ENCODE data around the gene FAM3D.
A peak's percentile ranks its signal among the peaks of the same experiment; 100 is the strongest.
"Not testable (repeated sequence)": the region's sequence is repeated elsewhere in the genome, so short reads cannot be mapped to it uniquely, and the experiment has no call there.

The FAM3D gene, protein sequence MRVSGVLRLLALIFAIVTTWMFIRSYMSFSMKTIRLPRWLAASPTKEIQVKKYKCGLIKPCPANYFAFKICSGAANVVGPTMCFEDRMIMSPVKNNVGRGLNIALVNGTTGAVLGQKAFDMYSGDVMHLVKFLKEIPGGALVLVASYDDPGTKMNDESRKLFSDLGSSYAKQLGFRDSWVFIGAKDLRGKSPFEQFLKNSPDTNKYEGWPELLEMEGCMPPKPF

DNA sequence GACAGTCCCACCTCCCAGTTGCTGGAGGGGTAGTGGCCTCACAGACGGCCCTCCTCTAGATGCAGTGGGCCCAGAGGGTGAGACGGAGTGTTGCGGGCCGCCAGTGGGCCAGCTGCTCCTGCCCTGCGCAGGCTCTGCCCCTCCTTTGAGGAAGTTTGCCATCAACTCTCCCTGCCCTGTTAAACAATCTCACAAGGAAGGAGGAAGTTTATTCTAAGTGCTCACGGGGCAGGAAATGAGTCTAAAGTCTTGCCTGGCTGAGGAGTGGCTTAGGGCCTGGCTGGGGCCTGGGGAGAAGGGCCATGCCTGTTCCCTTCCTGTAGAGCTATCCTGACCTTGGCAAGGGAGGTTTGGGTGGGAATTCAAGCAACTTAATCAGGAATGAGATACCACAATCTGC, at the start of gene FAM3D:
Gene FAM3D (minus strand): TSS at position 92 of the 400 bp plus-strand sequence. CDS start 11,211 bp downstream, outside the sequence.
- DNase-seq, result no peak

DNA sequence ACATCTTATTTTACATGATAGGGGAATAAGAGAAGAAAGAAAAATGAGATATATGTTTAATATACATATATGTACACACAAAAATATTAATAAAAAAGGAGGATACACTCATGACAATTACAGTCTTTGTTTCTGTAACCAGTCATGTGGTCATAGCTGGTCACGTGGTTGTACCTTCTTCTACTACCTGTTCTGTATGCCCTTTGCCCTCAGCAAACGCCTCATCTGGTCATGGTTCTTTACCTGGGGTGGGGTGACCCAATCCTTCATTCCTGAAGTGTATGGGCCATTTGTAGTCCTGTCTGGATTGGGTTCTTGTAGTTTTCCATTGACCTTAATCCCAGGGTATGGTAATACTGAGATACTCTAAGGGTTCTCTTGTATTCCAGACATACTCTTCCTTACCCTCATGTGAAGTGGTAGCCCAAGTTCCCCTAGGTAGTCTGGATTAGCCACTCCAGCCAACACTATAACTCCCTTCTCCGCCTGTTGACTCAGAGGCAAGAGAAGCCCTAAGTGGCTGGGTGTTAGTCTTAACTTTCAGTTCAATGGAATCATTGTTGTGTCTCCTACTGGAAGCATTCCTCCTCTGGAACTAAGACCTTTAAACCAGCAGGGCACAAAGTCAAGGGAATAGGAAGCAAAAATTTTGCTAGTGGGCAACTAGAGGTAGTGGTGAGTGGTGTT, 47.3 kb upstream of the FAM3D start:
- DNase-seq, result no peak

DNA sequence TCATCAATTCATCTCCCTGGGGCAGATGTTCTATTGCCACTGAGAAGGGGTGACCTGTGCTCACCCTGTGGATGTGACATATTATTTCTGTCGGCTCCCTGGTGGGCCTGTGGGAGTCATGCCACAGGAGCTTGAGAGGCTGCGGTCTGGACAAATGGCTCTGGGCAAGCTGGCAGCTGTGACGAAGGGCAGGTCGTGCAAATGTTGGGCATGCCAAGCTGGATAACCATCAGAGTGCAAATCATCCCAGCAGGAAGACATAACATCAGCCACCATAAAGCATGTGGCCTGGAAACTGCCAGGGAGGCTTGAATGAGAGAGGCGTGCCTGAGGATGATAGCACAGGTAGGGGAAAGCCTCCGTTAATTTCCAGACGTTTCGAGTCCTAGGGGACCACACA, 45.3 kb upstream of the FAM3D start:
- no peak for DNase-seq

DNA sequence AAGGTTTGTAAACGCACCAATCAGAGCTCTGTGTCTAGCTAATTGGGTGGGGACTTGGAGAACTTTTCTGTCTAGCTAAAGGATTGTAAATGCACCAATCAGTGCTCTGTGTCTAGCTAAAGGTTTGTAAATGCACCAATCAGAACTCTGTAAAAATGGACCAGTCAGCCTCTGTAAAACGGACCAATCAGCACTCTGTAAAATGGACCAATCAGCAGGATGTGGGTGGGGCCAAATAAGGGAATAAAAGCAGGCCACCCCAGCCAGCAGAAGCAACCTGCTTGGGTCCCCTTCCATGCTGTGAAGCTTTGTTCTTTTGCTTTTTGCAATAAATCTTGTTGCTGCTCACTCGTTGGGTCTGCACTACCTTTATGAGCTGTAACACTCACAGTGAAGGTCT, 42.4 kb upstream of the FAM3D start:
- DNase-seq, result not testable (repeated sequence)

DNA sequence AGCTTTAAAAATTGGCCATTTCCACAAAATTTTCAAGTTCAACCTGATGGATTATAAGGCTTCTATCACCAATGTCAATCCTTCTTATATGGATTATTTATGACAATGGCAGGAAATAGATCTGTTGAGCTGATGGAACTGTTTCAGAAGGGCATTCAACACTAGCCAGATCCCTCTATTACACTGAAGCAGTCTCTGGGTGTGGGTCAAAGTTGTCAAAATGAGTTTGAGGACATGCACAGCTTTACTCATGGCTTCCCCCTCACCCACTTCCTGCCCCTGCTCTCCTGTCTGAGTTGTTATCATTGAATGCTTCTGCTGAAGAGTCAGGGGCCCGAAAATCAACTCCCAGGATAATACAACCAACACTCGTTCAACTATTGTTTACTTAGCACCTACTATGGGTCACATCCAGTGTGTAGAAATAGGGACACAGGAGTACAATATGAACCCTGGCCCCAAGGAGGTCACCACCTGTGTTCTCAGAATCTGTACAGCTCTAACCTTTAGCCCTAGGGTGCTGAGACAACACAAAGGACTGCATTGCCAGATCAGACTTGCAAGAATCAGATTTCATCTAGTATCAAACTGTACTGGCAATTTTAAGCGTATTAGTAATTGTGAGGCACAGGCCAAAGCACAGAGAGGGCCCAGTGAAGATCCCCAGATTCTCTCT, 41.7 kb upstream of the FAM3D start:
- DNase-seq, result no peak

DNA sequence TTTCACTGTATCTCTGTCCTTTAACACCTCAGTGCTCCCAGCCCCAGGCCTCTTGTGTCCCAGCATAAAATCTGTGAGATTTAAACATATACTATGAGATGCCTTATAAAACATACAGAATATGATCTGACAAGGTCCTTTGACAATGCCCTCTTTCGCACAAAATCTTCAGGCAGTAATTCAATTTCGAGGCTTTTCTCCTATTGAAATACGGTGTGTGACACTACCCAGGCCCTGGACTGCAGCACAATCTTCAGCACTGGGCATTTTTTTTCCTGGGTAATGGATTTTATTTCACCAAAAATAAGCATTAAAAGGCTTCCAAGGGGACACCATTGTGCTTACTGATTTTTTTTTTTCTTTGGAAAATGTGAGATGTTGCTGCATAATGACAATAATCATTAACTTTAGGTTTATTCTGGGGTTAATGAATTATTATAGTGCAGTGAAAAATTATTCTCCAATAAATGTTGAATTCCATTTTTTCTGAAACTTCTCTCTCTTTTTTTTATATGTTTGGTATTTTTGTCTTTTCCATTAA, 40.9 kb upstream of the FAM3D start:
- no peak for DNase-seq

DNA sequence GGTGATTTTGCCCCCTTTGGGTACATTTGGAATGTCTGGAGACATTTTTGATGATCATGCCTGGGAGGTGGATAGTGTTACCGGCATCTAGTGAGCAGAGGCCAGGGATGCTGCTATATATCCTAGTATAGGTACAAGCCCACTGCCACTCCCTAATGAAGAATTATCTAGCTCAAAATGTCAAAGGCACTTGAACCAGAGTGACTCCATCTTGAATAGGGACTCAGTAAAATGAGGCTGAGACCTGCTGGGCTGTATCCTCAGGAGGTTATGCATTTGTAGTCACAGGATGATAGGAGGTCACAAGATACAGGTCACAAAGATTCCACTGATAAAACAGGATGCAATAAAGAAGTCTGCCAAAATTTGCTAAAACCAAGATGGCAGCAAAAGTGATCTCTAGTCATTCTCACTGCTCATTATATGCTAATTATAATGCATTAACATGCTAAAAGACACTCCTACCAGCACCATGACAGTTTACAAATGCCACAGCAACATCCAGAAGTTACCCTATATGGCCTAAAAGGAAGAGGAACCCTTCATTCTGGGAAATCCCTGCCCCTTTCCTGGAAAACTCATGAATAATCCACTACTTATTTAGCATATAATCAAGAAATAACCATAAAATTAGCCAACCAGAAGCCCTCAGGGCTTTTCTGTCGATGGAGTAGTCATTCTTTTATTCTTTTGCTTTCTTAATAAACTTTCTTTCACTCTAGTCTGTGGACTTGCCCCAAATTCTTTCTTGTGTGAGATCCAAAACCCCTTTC, 40.0 kb upstream of the FAM3D start:
- no peak for DNase-seq

DNA sequence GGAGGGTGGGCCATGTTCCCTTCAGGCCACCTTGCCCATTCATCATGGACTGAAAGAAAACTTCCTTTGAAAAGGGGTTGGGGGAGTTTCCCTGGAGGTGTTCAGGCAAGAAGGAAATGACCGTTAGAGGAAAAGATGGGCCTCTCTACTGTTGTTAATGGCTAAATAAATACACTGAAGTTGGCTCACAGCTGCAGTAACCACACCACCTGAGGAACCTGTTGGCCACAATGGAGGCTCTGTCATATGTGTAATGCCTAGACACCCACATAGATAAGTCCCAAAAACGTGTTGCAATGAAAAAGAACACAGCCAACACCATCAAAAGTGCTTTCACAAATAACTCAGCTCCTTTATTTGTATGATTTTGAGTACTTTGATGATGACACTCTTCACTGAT, 38.2 kb upstream of the FAM3D start:
- no peak for DNase-seq

DNA sequence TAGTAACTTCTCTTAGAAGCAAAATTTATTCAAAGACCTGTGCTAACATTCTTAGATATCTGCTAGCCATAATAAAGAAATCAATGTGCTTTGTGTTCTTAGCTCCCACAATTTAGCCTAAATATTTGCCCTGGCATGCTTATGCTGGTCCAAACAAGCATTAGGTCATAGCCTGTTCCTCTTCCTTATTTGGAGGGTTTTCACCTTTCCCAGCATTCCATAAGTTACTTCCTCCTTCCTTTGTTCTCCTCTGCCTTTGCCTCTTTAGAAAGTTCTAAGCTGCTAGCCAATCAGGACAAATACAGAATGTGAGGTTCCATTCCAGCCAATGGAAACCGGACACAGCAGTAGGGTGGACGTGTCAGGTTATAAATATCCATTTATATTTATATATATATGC, 37.7 kb upstream of the FAM3D start:
- not testable (repeated sequence) for DNase-seq

DNA sequence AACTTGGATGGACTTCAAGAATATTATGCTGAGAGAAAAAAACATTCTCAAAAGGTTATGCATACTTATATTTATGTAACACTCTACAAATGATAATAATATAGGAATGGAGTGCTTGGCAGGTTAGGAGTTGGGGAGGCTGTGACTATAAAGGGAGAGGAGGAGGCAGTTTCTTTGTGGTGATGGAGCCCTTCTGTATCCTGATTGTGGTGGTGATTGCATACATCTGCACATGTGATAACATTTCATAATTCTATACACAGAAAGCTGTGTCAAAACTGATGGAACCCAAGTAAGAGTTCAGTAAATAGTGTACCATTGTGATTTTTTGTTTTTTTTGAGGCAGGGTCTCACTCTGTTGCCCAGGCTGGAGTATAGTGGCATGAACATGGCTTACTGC, 31.7 kb upstream of the FAM3D start:
- no peak for DNase-seq

DNA sequence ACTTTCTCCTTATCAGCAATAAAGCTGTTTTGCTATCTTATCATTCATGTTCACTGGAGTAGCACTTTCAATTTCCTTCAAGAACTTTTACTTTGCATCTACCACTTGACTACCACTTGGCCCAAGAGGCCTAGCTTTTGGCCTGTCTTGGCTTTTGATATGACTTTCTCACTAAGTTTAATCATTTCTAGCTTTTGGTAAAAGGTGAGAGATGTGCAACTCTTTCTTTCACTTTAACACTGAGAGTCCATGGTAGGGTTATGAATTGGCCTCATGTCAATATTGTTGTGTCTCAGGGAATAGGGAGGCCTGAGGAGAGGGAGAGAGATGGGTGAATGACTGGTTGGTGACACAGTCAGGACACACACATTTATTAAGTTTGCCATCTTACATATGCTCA, 31.0 kb upstream of the FAM3D start:
- no peak for DNase-seq

DNA sequence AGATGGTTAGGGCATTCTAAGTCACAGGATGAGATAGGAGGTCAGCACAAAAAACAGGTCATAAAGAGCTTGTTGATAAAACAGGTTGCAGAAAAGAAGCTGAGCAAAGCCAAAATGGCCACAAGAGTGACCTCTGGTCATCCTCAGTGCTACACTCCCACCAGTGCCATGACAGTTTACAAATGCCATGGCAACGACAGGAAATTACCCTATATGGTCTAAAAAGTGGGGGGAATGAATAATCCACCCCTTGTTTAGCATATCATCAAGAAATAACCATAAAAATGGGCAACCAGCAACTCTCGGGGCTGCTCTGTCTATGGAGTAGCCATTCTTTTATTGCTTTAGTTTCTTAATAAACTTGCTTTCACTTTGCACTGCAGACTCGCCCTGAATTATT, 30.2 kb upstream of the FAM3D start:
- not testable (repeated sequence) for DNase-seq

DNA sequence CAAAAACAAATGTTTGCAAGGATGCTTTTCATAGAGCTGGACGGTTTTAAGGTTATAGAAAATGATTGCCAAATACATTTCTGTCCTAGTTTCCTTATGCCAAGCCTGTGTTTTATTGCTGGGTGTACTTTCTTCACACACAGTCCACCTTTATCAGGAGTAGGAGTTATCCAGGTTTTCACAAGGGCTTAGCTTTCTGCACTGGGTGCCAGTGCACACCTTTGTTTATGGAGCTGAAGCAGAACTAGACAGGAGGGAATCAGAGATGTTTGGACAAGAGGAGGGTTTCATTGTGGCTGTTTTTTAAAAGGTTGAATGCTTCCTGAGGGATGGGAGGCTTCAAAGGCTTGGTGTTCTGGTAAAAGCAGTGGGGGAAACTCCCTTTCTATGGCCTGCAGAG, 29.5 kb upstream of the FAM3D start:
- DNase-seq, result no peak

DNA sequence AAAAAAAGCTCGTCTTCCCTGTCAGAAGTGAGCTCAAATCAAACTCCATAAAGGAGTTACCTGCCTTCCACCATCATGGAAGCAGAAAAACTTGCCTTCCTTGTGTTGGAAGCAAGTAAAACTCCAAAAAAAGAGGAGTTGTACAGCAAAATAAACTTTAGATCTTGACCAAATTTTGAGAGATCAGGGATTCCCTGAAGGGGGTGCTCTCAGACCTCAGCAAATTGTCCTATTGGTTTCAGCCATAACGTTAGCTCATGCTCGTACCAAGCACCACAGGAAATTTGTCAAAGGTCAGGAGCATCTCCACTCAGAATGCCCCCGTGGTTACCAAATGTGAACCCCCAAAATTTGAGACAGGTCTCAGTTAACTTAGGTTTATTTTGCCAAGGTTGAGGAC, 28.7 kb upstream of the FAM3D start:
- DNase-seq, result not testable (repeated sequence)

DNA sequence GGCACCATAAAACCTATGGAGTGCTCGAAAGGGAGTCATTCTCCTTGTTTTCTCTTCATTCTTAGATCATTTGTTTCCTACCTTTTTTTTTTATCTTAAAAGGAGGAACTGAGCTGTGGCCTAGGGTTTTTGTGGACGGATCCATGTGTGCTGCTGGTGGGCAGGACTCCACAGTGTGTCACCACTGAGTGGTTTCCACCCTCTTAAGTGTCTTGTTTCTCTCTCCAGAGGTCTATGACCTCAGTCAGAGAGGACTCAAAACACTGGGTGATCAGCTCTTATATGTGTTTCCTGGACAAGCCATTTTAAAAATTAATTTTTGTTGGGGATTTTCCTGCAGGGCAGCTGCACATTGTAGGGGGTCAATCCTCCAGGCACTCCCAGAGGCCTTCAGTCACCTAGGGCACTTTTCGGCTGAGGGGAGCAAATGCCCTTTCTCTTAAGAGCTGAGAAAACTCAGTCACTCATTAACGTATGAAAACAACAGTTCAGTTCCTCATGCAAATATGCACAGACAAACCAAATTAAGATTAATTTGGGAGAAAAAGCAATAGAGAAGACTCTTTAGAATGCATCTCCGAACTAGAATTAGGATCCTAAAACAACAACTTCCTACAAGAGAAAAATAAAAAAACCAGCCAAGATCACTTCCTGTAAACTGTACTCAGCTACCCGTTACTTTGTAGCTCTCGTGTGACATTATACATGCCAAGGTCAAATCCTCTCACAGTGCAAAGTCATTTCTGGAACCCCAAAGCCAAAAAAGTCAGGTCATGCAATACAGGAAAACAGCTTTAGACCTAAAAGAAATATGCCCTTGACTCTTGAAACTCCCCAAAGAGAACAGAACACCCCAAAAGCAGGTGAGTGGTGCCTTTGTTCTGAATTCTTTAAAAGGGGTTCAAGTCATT, 27.6 kb upstream of the FAM3D start:
- DNase-seq, result no peak

DNA sequence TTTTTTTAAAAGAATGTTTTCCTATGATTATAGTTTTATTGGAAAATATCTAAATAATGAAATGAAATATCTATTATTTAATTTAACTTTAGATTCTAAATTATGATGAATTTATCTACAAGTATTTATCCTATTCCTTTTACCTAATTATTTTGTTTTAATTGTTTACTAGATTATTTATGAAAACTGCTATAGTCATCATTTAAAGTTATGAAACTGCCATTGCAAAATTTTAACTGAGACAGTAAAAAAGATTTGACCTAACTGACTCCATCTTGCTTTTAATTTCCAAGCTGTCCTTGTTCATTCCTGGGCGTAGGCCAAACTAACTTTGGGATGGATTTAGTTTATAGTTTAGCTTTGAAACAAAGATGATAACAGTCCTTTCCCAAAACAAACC, 25.9 kb upstream of the FAM3D start:
- DNase-seq, result no peak

DNA sequence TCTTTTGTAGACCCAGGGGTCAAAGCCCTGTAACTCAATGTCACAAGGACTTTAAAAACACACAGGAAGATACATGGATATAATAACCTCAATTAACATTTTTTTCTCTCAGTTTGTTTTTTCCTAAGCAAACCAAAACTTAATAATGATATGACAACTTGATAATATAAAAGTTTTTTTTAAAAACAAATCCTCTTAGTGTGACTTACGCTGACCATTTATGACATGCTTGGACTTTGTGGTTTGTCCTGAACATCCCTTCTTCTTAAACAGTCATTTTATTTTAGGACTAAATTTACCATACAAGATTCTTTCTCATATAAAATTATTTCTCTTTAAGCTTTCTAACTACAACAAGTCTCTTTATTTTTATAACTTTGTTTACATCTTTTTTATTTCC, 25.4 kb upstream of the FAM3D start:
- DNase-seq, result no peak

DNA sequence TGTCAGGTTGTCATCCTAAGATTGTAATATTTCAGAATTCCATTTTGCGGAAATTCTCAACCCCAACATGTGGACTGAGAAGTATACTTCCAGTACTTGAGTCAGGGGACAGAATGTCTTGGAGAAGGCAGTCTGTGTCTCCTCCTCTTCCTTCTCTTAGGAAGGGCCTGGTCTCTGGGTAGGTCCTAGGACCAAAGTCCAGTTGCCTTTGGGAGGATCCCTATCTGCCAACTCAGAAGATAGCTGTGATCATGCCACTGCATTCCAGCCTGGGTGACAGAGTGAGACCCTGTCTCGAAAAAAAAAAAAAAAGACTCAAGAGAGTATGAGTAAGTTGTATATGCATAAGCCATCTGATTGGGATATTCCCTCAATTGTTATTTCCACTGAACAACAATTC, 23.9 kb upstream of the FAM3D start:
- no peak for DNase-seq

DNA sequence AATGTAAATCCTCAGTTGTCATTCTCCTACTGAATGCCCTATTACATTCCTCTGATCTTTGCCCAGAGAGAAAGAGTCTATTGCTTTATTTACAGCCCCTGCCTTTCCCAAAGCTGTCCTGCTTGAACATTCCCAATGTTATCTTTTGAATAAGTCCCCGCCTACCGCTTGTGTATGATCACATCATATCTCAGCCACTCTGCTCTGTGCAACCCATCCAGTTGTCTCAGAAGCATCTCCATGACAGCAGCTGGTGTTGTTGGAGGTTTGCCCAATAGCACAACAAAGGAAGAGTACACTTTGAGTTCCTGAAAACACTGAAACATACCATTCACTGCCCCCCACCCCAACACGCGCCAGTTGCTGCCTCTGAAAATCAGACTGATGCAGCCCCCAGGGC, 22.0 kb upstream of the FAM3D start:
- DNase-seq, result peak; percentile 33

DNA sequence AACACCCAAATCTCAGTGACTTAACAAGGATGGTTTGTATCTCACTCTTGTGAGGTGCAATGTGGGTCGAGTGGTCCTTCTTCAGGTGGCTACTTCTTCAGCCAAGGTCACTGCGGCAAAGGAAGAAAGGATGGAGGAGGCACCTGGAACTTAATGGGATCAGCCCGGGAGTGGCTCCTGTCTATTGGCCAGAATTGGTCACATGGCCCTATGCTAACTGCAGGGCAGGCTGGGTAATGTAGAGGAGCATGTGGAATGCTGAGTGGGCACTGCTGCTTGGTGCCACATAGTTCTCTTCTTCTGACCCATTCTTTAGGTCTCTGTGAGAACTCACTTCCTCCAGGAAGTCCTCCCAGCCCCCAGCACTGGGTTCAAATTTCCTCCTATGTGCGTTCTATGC, 20.3 kb upstream of the FAM3D start:
- no peak for DNase-seq

DNA sequence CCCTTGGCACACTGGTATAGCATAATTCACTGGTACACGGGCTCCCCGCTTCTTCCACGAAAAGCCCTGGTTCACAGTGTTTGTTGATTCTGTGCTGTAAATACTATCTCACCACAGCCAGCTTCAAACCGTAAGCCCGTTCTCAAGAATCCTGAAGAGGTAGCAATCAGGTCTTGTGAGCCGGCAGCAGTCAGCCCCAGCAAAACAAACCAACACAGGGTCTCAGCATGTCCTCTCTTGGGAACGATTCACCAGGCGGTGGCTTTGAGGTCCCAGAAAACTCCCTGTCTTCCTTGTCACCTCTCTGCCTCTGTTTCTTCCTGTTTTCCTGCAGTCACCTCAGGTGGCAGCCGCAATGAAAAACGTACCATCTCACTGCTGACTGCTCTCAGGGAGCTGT, 19.1 kb upstream of the FAM3D start:
- DNase-seq, result no peak

DNA sequence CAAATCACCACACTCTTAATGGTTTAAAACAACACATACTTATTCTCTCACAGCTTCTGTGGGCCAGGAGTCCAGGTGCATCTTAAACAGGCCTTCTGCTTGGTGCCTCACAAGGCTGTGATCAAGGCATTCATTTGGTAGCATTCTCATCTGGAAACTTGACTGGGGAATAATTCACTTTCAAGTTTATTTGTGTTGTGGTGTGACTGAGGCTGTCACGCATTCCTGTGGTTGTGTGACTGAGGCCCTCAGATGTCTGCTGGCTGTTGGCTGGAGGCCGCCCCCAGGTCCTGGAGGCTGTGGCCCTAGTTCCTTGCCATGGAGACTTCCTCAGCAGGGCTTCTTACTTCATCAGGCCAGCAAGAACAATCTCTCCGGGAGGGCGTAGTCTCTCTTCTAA, 16.9 kb upstream of the FAM3D start:
- DNase-seq, result no peak

Measured in NCI-H2029 (cell line).